AG20443 (cell line): ENCODE data around the gene PTPRR.

Experiments used
- DNase-seq: peaks from one replicate; pipeline ENCODE4 v3.0.0; 2012; ENCODE audit warnings: low spot score, mixed read lengths

The PTPRR gene

GRCh38 chr12:70920251-70920851 is at the start of gene PTPRR:
Gene PTPRR (minus strand): TSS chr12:70920738. CDS start chr12:70920390, 348 bp downstream.
- DNase-seq = peak; percentile 29

GRCh38 chr12:70966996-70967790 is 46.7 kb upstream of the PTPRR start:
- no peak for DNase-seq

- DNase-seq = no peak
Observed at GRCh38 chr12:70966046-70966445, 45.5 kb upstream of the PTPRR start.

- no peak for DNase-seq
Observed at GRCh38 chr12:70964867-70965510, 44.5 kb upstream of the PTPRR start.

GRCh38 chr12:70963081-70963660 is 42.6 kb upstream of the PTPRR start:
- DNase-seq = no peak

GRCh38 chr12:70962226-70962794 is 41.8 kb upstream of the PTPRR start:
- DNase-seq = no peak

- DNase-seq = no peak
Observed at GRCh38 chr12:70960484-70960883, 39.9 kb upstream of the PTPRR start.

GRCh38 chr12:70955415-70955814 is 34.9 kb upstream of the PTPRR start:
- DNase-seq = no peak

- no peak for DNase-seq
Observed at GRCh38 chr12:70950451-70950850, 29.9 kb upstream of the PTPRR start.

- DNase-seq = no peak
Observed at GRCh38 chr12:70948976-70949336, 28.4 kb upstream of the PTPRR start.

- DNase-seq = no peak
Observed at GRCh38 chr12:70948236-70948975, 27.9 kb upstream of the PTPRR start.

GRCh38 chr12:70936203-70936813 is 15.8 kb upstream of the PTPRR start:
- DNase-seq = no peak

- no peak for DNase-seq
Observed at GRCh38 chr12:70933133-70933532, 12.6 kb upstream of the PTPRR start.

- no peak for DNase-seq
Observed at GRCh38 chr12:70929029-70929428, 8.5 kb upstream of the PTPRR start.

- no peak for DNase-seq
Observed at GRCh38 chr12:70928071-70928470, 7.5 kb upstream of the PTPRR start.

- no peak for DNase-seq
Observed at GRCh38 chr12:70927356-70927755, 6.8 kb upstream of the PTPRR start.

GRCh38 chr12:70925539-70925938 is 5.0 kb upstream of the PTPRR start:
- DNase-seq = no peak

- no peak for DNase-seq
Observed at GRCh38 chr12:70920891-70921290, 353 bp upstream of the PTPRR start.

- peak; percentile 19 for DNase-seq
Observed at GRCh38 chr12:70919597-70920035, 922 bp downstream of the PTPRR start.

GRCh38 chr12:70919176-70919575 is 1.4 kb downstream of the PTPRR start:
- DNase-seq = no peak

GRCh38 chr12:70918321-70918720 is 2.2 kb downstream of the PTPRR start:
- no peak for DNase-seq
